Measurements from ENCODE around the gene HK1. TPM values are rescaled to one million over a fixed set of nuclear protein-coding genes. Genes with fewer than 3 reads are reported as not detected.
A peak's percentile ranks its signal among the peaks of the same experiment; 100 is the strongest.

HK1 gene
- total and polyA plus RNA-seq, 2 of the 13 experiments (the other 11 are each of a cell fraction or from before 2014, with no cell fraction given), result 0.29 to 1.5 TPM

- Histone ChIP-seq H3K4me2 (ENCODE audit: low read depth, low read length) (no peak overlapping the region), H2AFZ (ENCODE audit: low read length) (no peak overlapping the region), H3K9ac (ENCODE audit: insufficient read depth, low read depth, low read length) (no peak overlapping the region), H3K27ac (ENCODE audit: extremely low read length, insufficient read depth, low read length) (no peak overlapping the region), H4K20me1 (ENCODE audit: insufficient read depth, low read length) (no peaks in the 10 kb centered on the region), H3K4me3 (replicated peaks in 1 of 3; ENCODE audit: insufficient read depth in 1 of 3, low read depth in 2 of 3, low read length in 3 of 3) (no peak overlapping the region), H3K9me3 (ENCODE audit: low read length) (no peaks in the 10 kb centered on the region), H3K79me2 (ENCODE audit: insufficient read depth, low read length) (no peaks in the 10 kb centered on the region), H3K27me3 (ENCODE audit: control insufficient read depth in 1 of 2, insufficient read depth in 2 of 2, low read length in 2 of 2) (peaks cover 1 to 46% of the 10 kb centered on the region in 2 experiments; a peak in 4 of 5 replicates), H3K4me1 (ENCODE audit: insufficient read depth, low read length) (0 out of 2 replicates have a peak, but pooled peaks cover 6% of the 10 kb centered on the region), H3K36me3 (replicated peaks in 1 of 2; ENCODE audit: control insufficient read depth in 1 of 2, insufficient read depth in 2 of 2, low read length in 2 of 2) (no peaks in the 10 kb centered on the region)
- ATAC-seq (peak; percentile 23; the same call in 2 of the 3 replicates), FAIRE-seq (no peak), DNase-seq (ENCODE audit: low spot score) (no peak)
- in situ Hi-C loops (cut with HindIII; ENCODE audit: extremely low pct_ligation_motif_present, low pct_unique_long_range_greater_than_20kb) (no loop called here), intact Hi-C loops (cut with micrococcal nuclease; ENCODE audit: unreplicated experiment) (no loop called here)
- POLR2A ChIA-PET, result no interaction called here
- 48% methylated on average over 12 of the region's 19 CpGs for WGBS (ENCODE audit: low lambda C conversion rate)
- no TSS peak for BruUV-seq (replicated peaks)
- CTCF ChIA-PET (ENCODE audit: low intra/inter-chr PET ratio, low total read pairs), result no interaction called here
- no peak for TF ChIP-seq SNAPC2 (CRISPR knock-in tag; IDR thresholded peaks at IDR 0.05)
- TF ChIP-seq EP300 (IDR thresholded peaks at IDR 0.05; ENCODE audit: low read depth in 2 of 2, low read length in 2 of 2), result no peak
- no peak for TF ChIP-seq EP300 (CRISPR knock-in tag; IDR thresholded peaks at IDR 0.05; ENCODE audit: borderline replicate concordance)
- TF ChIP-seq BORCS8-MEF2B (CRISPR knock-in tag; IDR thresholded peaks at IDR 0.05), result no peak
- no peak for TF ChIP-seq ZFAT (CRISPR knock-in tag; conservative IDR thresholded peaks at IDR 0.05)
Observed at GRCh38 chr10:69334302-69335062, 56.2 kb downstream of the HK1 start.

- BruUV-seq (replicated peaks), result no TSS peak
- H3K9me3 ChIP-seq (ENCODE audit: low read length), result no peaks in the 10 kb centered on the region
- no peaks in the 10 kb centered on the region for H4K20me1 ChIP-seq (ENCODE audit: insufficient read depth, low read length)
- DNase-seq (ENCODE audit: low spot score) (no peak), FAIRE-seq (no peak), ATAC-seq (no peak)
- H3K27ac ChIP-seq (ENCODE audit: extremely low read length, insufficient read depth, low read length), result no peak overlapping the region
- H2AFZ ChIP-seq (ENCODE audit: low read length), result no peak overlapping the region
- TF ChIP-seq ZBTB43 (CRISPR knock-in tag; conservative IDR thresholded peaks at IDR 0.05) (no peak), ZNF124 (CRISPR knock-in tag; IDR thresholded peaks at IDR 0.05) (no peak), YEATS2 (CRISPR knock-in tag; IDR thresholded peaks at IDR 0.05; ENCODE audit: borderline replicate concordance) (no peak), ZNF3 (CRISPR knock-in tag; IDR thresholded peaks at IDR 0.05) (no peak)
- 40% methylated on average over 2 of the region's 13 CpGs for WGBS (ENCODE audit: low lambda C conversion rate)
- in situ Hi-C loops (cut with HindIII; ENCODE audit: extremely low pct_ligation_motif_present, low pct_unique_long_range_greater_than_20kb), result no loop called here
- peaks cover 1 to 40% of the 10 kb centered on the region in 2 experiments; a peak in 4 of 5 replicates for H3K27me3 ChIP-seq (ENCODE audit: control insufficient read depth in 1 of 2, insufficient read depth in 2 of 2, low read length in 2 of 2)
- CTCF ChIA-PET (ENCODE audit: low intra/inter-chr PET ratio, low total read pairs), result no interaction called here
- intact Hi-C loops (cut with micrococcal nuclease; ENCODE audit: unreplicated experiment), result no loop called here
- 0 out of 2 replicates have a peak, but pooled peaks cover 6% of the 10 kb centered on the region for H3K4me1 ChIP-seq (ENCODE audit: insufficient read depth, low read length)
- no peak overlapping the region for H3K9ac ChIP-seq (ENCODE audit: insufficient read depth, low read depth, low read length)
- no peaks in the 10 kb centered on the region for H3K36me3 ChIP-seq (replicated peaks in 1 of 2; ENCODE audit: control insufficient read depth in 1 of 2, insufficient read depth in 2 of 2, low read length in 2 of 2)
- no peak overlapping the region for H3K4me2 ChIP-seq (ENCODE audit: low read depth, low read length)
- no peaks in the 10 kb centered on the region for H3K79me2 ChIP-seq (ENCODE audit: insufficient read depth, low read length)
- POLR2A ChIA-PET, result no interaction called here
- no peak overlapping the region for H3K4me3 ChIP-seq (replicated peaks in 1 of 3; ENCODE audit: insufficient read depth in 1 of 3, low read depth in 2 of 3, low read length in 3 of 3)
Observed at GRCh38 chr10:69335063-69335587, 56.8 kb downstream of the HK1 start.

Data from HepG2 (cell line).